HepG2 (cell line): Measurements from ENCODE around the gene SECTM1. TPM values are rescaled to one million over a fixed set of nuclear protein-coding genes. Genes with fewer than 3 reads are reported as not detected.

ENCODE experiments used
- ARNT2 ChIP-seq: sonication (generic); formaldehyde crosslinking; IDR thresholded peaks from 2 replicates; pipeline ENCODE4 v1.8.0; 2022; ENCODE audit warnings: mild to moderate bottlenecking, low read depth, missing genetic modification reagents, moderate library complexity
- CREM ChIP-seq, 2 experiments: sonication (generic) in 1 of 2; formaldehyde crosslinking in 1 of 2; IDR thresholded peaks; 2 replicates each; pipeline versions ENCODE4 v1.4.0 to v1.6.1; 2016 to 2020; ENCODE audit warnings: antibody characterized with exemption in 1 of 2, mild to moderate bottlenecking in 1 of 2, missing genetic modification reagents in 1 of 2
- FLYWCH1 ChIP-seq: sonication (generic); formaldehyde crosslinking; IDR thresholded peaks from 2 replicates; pipeline ENCODE4 v1.8.1; 2023; ENCODE audit warnings: mild to moderate bottlenecking, missing genetic modification reagents
- HOXA3 ChIP-seq: sonication (generic); formaldehyde crosslinking; IDR thresholded peaks from 2 replicates; pipeline ENCODE4 v1.5.0; 2020; ENCODE audit warnings: missing genetic modification reagents
- MAZ ChIP-seq, 2 experiments: sonication (generic) in 1 of 2; formaldehyde crosslinking in 1 of 2; IDR thresholded peaks; 2 replicates each; pipeline versions ENCODE4 v1.5.0 to v1.6.1; 2012 to 2020; ENCODE audit warnings: low read depth in 2 of 2, mild to moderate bottlenecking in 2 of 2, borderline replicate concordance in 1 of 2, improper control_type of control experiment in 1 of 2, low read length in 1 of 2, missing genetic modification reagents in 1 of 2, moderate library complexity in 1 of 2
- MED8 ChIP-seq: sonication (generic); formaldehyde crosslinking; IDR thresholded peaks from 2 replicates; pipeline ENCODE4 v1.8.1; 2023; ENCODE audit warnings: mild to moderate bottlenecking, missing genetic modification reagents; ENCODE audit not compliant: insufficient replicate concordance
- MTA1 ChIP-seq: sonication (generic); formaldehyde crosslinking; IDR thresholded peaks from 2 replicates; pipeline ENCODE4 v1.4.0; 2020; ENCODE audit warnings: missing genetic modification reagents, mild to moderate bottlenecking, borderline replicate concordance
- PCBP1 ChIP-seq: fragments of 200-400 bp; formaldehyde crosslinking; IDR thresholded peaks from 2 replicates; pipeline ENCODE4 v1.6.1; 2017; ENCODE audit warnings: mild to moderate bottlenecking, low read depth, low read length, borderline replicate concordance
- SNRNP70 ChIP-seq: fragments of 200-400 bp; formaldehyde crosslinking; IDR thresholded peaks from 2 replicates; pipeline ENCODE4 v1.6.1; 2017; ENCODE audit warnings: mild to moderate bottlenecking, low read depth, low read length, moderate library complexity
- TBL1XR1 ChIP-seq: fragments of 150-350 bp; IDR thresholded peaks from 2 replicates; pipeline ENCODE4 v1.6.1; 2014; ENCODE audit warnings: borderline replicate concordance, low read length; ENCODE audit not compliant: partially characterized antibody
- TBX2 ChIP-seq: sonication (generic); formaldehyde crosslinking; IDR thresholded peaks from 2 replicates; pipeline ENCODE4 v1.5.0; 2020; ENCODE audit warnings: missing genetic modification reagents, mild to moderate bottlenecking, borderline replicate concordance
- ZBTB3 ChIP-seq: sonication (generic); formaldehyde crosslinking; IDR thresholded peaks from 2 replicates; pipeline ENCODE4 v1.4.0; 2020; ENCODE audit warnings: low read depth, mild to moderate bottlenecking, moderate library complexity, missing genetic modification reagents, borderline replicate concordance
- ZNF670 ChIP-seq: sonication (generic); formaldehyde crosslinking; IDR thresholded peaks from 2 replicates; pipeline ENCODE4 v1.8.0; 2022; ENCODE audit warnings: mild to moderate bottlenecking, missing genetic modification reagents, borderline replicate concordance
- ZNF891 ChIP-seq: sonication (generic); formaldehyde crosslinking; IDR thresholded peaks from 2 replicates; pipeline ENCODE4 v1.5.0; 2020; ENCODE audit warnings: mild to moderate bottlenecking, missing genetic modification reagents
- polyA plus RNA-seq, 8 experiments: library from polyadenylated mRNA; depleted of rRNA in 3 of 8; stranded (reverse) in 7 of 8; unstranded in 1 of 8; fragments of >200 nt; fragmentation: Illumina TruSeq in 4 of 8; extraction: Trizol in 4 of 8; gene quantifications; 2 replicates each; pipeline versions ENCODE4 v1.2.1 to v1.2.3, GENCODE V29; 2011 to 2016; ENCODE audit warnings: low read depth in 4 of 8, missing spikeins in 1 of 8, mixed read lengths in 1 of 8; ENCODE audit not compliant: insufficient read depth in 1 of 8
- total RNA-seq, 5 experiments: library from RNA; depleted of rRNA; stranded (reverse); fragments of >200 nt; fragmentation: Illumina TruSeq; extraction: Trizol; gene quantifications; 2 replicates each; pipeline ENCODE4 v1.2.3, GENCODE V29; 2016; ENCODE audit warnings: low read depth in 1 of 5
- TF ChIP-seq, protein P1 (sequence below), 2 experiments: sonication (generic) in 1 of 2; formaldehyde crosslinking in 1 of 2; IDR thresholded peaks; 2 replicates each; pipeline versions ENCODE4 v1.4.0 to v1.6.1; 2018 to 2020; ENCODE audit warnings: missing genetic modification reagents in 2 of 2, borderline replicate concordance in 1 of 2, low read depth in 1 of 2, mild to moderate bottlenecking in 1 of 2, missing biosample characterization in 1 of 2
- TF ChIP-seq, protein P2 (sequence below): sonication (generic); formaldehyde crosslinking; IDR thresholded peaks from 2 replicates; pipeline ENCODE4 v1.5.0; 2020; ENCODE audit warnings: missing genetic modification reagents
- TF ChIP-seq, protein P3 (sequence below): sonication (generic); formaldehyde crosslinking; IDR thresholded peaks from 2 replicates; pipeline ENCODE4 v1.5.0; 2020; ENCODE audit warnings: mild to moderate bottlenecking, low read depth, missing genetic modification reagents, borderline replicate concordance
- TF ChIP-seq, protein P4 (sequence below): sonication (generic); formaldehyde crosslinking; IDR thresholded peaks from 2 replicates; pipeline ENCODE4 v1.4.0; 2020; ENCODE audit warnings: missing genetic modification reagents
- TF ChIP-seq, protein P5 (sequence below): sonication (generic); formaldehyde crosslinking; conservative IDR thresholded peaks from 2 replicates; pipeline ENCODE4 v1.4.0; 2020; ENCODE audit warnings: missing genetic modification reagents

Gene SECTM1
- total and polyA plus RNA-seq, 2 of the 13 experiments (the other 11 are each of a cell fraction or from before 2014, with no cell fraction given) = 3.5 to 5.3 TPM

DNA sequence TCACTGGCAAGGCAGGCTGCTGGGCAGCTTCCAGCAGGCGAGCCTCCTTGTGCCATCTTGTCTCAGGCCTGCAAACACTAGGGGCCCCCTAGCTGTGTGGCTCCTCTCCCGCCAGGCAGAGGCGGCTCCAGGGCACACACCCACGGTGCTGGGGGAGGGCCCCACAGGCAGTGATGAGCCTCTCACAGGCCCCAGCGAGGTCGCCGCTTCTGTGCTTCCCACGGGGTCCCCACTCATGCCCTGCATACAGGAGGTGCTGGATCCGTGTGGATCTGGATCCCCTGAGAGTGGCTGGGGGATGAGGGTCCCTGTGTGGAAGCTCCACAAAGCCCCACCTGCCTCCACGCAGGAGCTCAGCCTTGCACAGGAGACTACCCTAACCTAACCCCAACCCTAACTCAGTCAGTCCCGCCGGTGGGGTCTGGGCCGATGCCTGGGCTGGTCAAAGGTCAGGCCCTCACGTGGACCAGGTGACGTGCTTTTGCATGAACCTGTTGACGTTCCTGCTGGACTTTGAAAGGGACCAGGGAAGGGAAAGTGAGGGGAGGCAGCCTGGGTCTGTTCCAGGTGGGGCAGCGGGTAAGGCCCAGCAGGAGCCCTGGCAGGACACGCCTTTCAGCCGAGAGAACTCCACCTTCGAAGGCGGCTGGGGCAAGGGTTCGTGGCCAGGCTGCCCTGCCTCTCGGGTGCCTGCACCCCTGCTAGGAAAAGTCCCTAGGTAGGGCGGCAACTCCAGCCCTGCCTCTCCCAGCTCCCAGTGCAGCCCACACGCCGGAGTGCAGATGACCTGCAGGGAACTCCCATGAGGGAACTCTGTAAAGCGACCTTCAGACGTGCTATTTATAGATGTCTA is 5.2 kb downstream of the SECTM1 start (continued):
- no peak for TF ChIP-seq ZBTB3 (CRISPR knock-in tag)
- TF ChIP-seq, protein P1, sequence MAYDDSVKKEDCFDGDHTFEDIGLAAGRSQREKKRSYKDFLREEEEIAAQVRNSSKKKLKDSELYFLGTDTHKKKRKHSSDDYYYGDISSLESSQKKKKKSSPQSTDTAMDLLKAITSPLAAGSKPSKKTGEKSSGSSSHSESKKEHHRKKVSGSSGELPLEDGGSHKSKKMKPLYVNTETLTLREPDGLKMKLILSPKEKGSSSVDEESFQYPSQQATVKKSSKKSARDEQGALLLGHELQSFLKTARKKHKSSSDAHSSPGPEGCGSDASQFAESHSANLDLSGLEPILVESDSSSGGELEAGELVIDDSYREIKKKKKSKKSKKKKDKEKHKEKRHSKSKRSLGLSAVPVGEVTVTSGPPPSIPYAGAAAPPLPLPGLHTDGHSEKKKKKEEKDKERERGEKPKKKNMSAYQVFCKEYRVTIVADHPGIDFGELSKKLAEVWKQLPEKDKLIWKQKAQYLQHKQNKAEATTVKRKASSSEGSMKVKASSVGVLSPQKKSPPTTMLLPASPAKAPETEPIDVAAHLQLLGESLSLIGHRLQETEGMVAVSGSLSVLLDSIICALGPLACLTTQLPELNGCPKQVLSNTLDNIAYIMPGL (CRISPR knock-in tag; IDR thresholded peaks at IDR 0.05; ENCODE audit: borderline replicate concordance in 1 of 2, low read depth in 1 of 2) = peak; percentile 67 to 71; a peak in 3 of 4 replicates
- no peak for TF ChIP-seq SNRNP70
- TF ChIP-seq CREM (IDR thresholded peaks at IDR 0.05) = peak; percentile 92
- TF ChIP-seq CREM (CRISPR knock-in tag; IDR thresholded peaks at IDR 0.05) = no peak
- TF ChIP-seq ARNT2 (CRISPR knock-in tag) = peak; percentile 75; the same call in 1 of the 2 replicates
- TF ChIP-seq, protein P2, sequence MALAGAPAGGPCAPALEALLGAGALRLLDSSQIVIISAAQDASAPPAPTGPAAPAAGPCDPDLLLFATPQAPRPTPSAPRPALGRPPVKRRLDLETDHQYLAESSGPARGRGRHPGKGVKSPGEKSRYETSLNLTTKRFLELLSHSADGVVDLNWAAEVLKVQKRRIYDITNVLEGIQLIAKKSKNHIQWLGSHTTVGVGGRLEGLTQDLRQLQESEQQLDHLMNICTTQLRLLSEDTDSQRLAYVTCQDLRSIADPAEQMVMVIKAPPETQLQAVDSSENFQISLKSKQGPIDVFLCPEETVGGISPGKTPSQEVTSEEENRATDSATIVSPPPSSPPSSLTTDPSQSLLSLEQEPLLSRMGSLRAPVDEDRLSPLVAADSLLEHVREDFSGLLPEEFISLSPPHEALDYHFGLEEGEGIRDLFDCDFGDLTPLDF (CRISPR knock-in tag) = 0 out of 2 replicates have a peak, but pooled peaks have one; percentile 38
- TF ChIP-seq MTA1 (CRISPR knock-in tag) = peak; percentile 100
- TF ChIP-seq TBL1XR1 = no peak
- TF ChIP-seq, protein P3, sequence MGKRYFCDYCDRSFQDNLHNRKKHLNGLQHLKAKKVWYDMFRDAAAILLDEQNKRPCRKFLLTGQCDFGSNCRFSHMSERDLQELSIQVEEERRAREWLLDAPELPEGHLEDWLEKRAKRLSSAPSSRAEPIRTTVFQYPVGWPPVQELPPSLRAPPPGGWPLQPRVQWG = no peak
- TF ChIP-seq PCBP1 = peak; percentile 79; the same call in 1 of the 2 replicates
- TF ChIP-seq MED8 (CRISPR knock-in tag) = peak; percentile 79
- no peak for TF ChIP-seq FLYWCH1 (CRISPR knock-in tag)
- peak; percentile 97 for TF ChIP-seq HOXA3 (CRISPR knock-in tag)
- peak; percentile 90 for TF ChIP-seq ZNF891 (CRISPR knock-in tag)
- peak; percentile 19; the same call in 1 of the 2 replicates for TF ChIP-seq ZNF670 (CRISPR knock-in tag)
- TF ChIP-seq, protein P4, sequence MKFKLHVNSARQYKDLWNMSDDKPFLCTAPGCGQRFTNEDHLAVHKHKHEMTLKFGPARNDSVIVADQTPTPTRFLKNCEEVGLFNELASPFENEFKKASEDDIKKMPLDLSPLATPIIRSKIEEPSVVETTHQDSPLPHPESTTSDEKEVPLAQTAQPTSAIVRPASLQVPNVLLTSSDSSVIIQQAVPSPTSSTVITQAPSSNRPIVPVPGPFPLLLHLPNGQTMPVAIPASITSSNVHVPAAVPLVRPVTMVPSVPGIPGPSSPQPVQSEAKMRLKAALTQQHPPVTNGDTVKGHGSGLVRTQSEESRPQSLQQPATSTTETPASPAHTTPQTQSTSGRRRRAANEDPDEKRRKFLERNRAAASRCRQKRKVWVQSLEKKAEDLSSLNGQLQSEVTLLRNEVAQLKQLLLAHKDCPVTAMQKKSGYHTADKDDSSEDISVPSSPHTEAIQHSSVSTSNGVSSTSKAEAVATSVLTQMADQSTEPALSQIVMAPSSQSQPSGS (CRISPR knock-in tag) = peak; percentile 94
- TF ChIP-seq, protein P5, sequence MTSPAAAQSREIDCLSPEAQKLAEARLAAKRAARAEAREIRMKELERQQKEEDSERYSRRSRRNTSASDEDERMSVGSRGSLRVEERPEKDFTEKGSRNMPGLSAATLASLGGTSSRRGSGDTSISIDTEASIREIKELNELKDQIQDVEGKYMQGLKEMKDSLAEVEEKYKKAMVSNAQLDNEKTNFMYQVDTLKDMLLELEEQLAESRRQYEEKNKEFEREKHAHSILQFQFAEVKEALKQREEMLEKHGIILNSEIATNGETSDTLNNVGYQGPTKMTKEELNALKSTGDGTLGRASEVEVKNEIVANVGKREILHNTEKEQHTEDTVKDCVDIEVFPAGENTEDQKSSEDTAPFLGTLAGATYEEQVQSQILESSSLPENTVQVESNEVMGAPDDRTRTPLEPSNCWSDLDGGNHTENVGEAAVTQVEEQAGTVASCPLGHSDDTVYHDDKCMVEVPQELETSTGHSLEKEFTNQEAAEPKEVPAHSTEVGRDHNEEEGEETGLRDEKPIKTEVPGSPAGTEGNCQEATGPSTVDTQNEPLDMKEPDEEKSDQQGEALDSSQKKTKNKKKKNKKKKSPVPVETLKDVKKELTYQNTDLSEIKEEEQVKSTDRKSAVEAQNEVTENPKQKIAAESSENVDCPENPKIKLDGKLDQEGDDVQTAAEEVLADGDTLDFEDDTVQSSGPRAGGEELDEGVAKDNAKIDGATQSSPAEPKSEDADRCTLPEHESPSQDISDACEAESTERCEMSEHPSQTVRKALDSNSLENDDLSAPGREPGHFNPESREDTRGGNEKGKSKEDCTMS (CRISPR knock-in tag) = 0 out of 2 replicates have a peak, but pooled peaks have one; percentile 75
- TF ChIP-seq MAZ (IDR thresholded peaks at IDR 0.05; ENCODE audit: borderline replicate concordance, low read depth, low read length) = no peak
- peak; percentile 80 for TF ChIP-seq MAZ (CRISPR knock-in tag; IDR thresholded peaks at IDR 0.05; ENCODE audit: low read depth)
- peak; percentile 95 for TF ChIP-seq TBX2 (CRISPR knock-in tag)
